Measurements from ENCODE around the gene WNT6. TPM values are rescaled to one million over a fixed set of nuclear protein-coding genes. Genes with fewer than 3 reads are reported as not detected.

The WNT6 gene
- total RNA-seq, 1 experiment from 2014 or later, result 7.8 TPM

- no peaks in the 10 kb centered on the region for H3K27me3 ChIP-seq (ENCODE audit: low read length)
- peaks cover 12% of the 10 kb centered on the region for H3K4me1 ChIP-seq (ENCODE audit: low read length)
- H3K4me3 ChIP-seq (ENCODE audit: low read length), result no peak overlapping the region
- H3K27ac ChIP-seq (ENCODE audit: low read length), result no peak overlapping the region
- peaks cover 4% of the 10 kb centered on the region; the same call in 1 of the 2 replicates for H3K9me3 ChIP-seq (ENCODE audit: low read length)
- no peak overlapping the region for H3K4me2 ChIP-seq (ENCODE audit: low read depth, low read length, poor library complexity, severe bottlenecking)
- H3K9me2 ChIP-seq (replicated peaks; ENCODE audit: insufficient read depth, low read length), result no peaks in the 10 kb centered on the region
- no peaks in the 10 kb centered on the region for H3K79me2 ChIP-seq (ENCODE audit: low read length)
- no peak for DNase-seq
- H2AFZ ChIP-seq (ENCODE audit: low read length), result no peak overlapping the region
- no peaks in the 10 kb centered on the region for H3K36me3 ChIP-seq (ENCODE audit: insufficient read depth, low read length)
- no peak overlapping the region for H3K9ac ChIP-seq (ENCODE audit: low read length)
- no peaks in the 10 kb centered on the region for H4K20me1 ChIP-seq (ENCODE audit: insufficient read depth, low read depth, low read length)
These were observed 60.9 kb downstream of the WNT6 start for GRCh38 chr2:218920504-218920903.

Small RNA genes lying within 50 kb of the gene (small RNA-seq; reads per million reads assigned to genes)
- gene RNU6-642P, result not detected

Other genes with a start within 250 kb of the WNT6 start
- gene ZNF142, start 200.2 kb upstream of the WNT6 start, total RNA-seq (2014; rRNA removed; shearing (Covaris generic); ENCODE audit: low replicate concordance), result 21.2 and 21.3 TPM in 2 replicates
- 23.5 and 26.2 TPM in 2 replicates for gene BCS1L, start 200.1 kb upstream of the WNT6 start, total RNA-seq (2014; rRNA removed; shearing (Covaris generic); ENCODE audit: low replicate concordance)
- gene RNF25, start 187.8 kb upstream of the WNT6 start, total RNA-seq (2014; rRNA removed; shearing (Covaris generic); ENCODE audit: low replicate concordance), result 17.5 and 27.3 TPM in 2 replicates
- 31.0 and 33.5 TPM in 2 replicates for gene STK36, start 187.7 kb upstream of the WNT6 start, total RNA-seq (2014; rRNA removed; shearing (Covaris generic); ENCODE audit: low replicate concordance)
- 37.2 and 52.1 TPM in 2 replicates for gene TTLL4, start 149.0 kb upstream of the WNT6 start, total RNA-seq (2014; rRNA removed; shearing (Covaris generic); ENCODE audit: low replicate concordance)
- gene CYP27A1, start 77.7 kb upstream of the WNT6 start, total RNA-seq (2014; rRNA removed; shearing (Covaris generic); ENCODE audit: low replicate concordance), result 0.29 TPM in 1 of 2 replicates, not detected in the other
- gene PRKAG3, start 28.0 kb upstream of the WNT6 start, total RNA-seq (2014; rRNA removed; shearing (Covaris generic); ENCODE audit: low replicate concordance), result not detected in 2 replicates
- gene WNT10A, start 21.0 kb downstream of the WNT6 start, total RNA-seq (2014; rRNA removed; shearing (Covaris generic); ENCODE audit: low replicate concordance), result 2.9 and 3.8 TPM in 2 replicates
- gene CDK5R2, start 99.9 kb downstream of the WNT6 start, total RNA-seq (2014; rRNA removed; shearing (Covaris generic); ENCODE audit: low replicate concordance), result 0.61 TPM in 1 of 2 replicates, not detected in the other
- not detected in 2 replicates for gene FEV, start 125.4 kb downstream of the WNT6 start, total RNA-seq (2014; rRNA removed; shearing (Covaris generic); ENCODE audit: low replicate concordance)
- gene CRYBA2, start 133.6 kb downstream of the WNT6 start, total RNA-seq (2014; rRNA removed; shearing (Covaris generic); ENCODE audit: low replicate concordance), result not detected in 2 replicates
- 0.11 TPM in 1 of 2 replicates, not detected in the other for gene CFAP65, start 181.7 kb downstream of the WNT6 start, total RNA-seq (2014; rRNA removed; shearing (Covaris generic); ENCODE audit: low replicate concordance)
- not detected in 2 replicates for gene IHH, start 201.1 kb downstream of the WNT6 start, total RNA-seq (2014; rRNA removed; shearing (Covaris generic); ENCODE audit: low replicate concordance)